ENCODE data around the gene MAP3K8.
"Not testable (repeated sequence)": the region's sequence is repeated elsewhere in the genome, so short reads cannot be mapped to it uniquely, and the experiment has no call there.

DNA sequence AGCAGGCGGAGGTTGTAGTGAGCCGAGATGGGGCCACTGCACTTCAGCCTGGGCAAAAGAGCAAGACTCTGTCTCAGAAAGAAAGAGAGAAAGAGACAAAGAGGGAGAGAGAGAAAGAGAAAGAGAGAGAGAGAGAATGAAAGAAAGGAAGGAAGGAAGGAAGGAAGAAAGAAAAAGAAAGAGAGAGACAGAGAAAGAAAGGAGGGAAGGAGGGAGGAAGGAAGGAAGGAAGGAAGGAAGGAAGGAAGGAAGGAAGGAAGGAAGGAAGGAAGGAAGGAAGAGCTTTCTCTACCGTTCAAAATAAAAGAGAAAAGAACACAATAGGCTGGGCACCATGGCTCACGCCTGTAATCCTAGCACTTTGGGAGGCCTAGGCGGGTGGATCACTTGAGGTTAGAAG is 41.5 kb downstream of the MAP3K8 start:
- not testable (repeated sequence) for TF ChIP-seq POLR2A (IDR thresholded peaks at IDR 0.05; ENCODE audit: low read length); GATA1 (IDR thresholded peaks at IDR 0.05; ENCODE audit: low read depth, low read length)
